OCI-LY1 (cell line): ENCODE measurements around the gene PSMD4.

Source experiments
- H2AFZ ChIP-seq: fragments of 200-600 bp; sonication (generic), shearing (Covaris generic); 2 replicates; pipeline ENCODE4 v1.6.0; 2014; ENCODE audit warnings: antibody characterized with exemption, mild to moderate bottlenecking, low read length
- H3F3A ChIP-seq: fragments of 200-600 bp; sonication (generic), shearing (Covaris generic); 2 replicates; pipeline ENCODE4 v1.6.0; 2014; ENCODE audit warnings: mild to moderate bottlenecking, antibody characterized with exemption, low read length, moderate library complexity; ENCODE audit not compliant: insufficient read depth
- H3K27ac ChIP-seq: fragments of 200-600 bp; sonication (generic); 2 replicates; pipeline ENCODE4 v1.5.1; 2014; ENCODE audit warnings: low read length, mixed run types, mild to moderate bottlenecking, low read depth; ENCODE audit not compliant: poor library complexity, severe bottlenecking
- H3K27me3 ChIP-seq: fragments of 200-600 bp; sonication (generic); 2 replicates; pipeline ENCODE4 v1.6.0; 2014; ENCODE audit warnings: antibody characterized with exemption, mild to moderate bottlenecking, low read length, moderate library complexity; ENCODE audit not compliant: insufficient read depth
- H3K36me3 ChIP-seq: fragments of 200-600 bp; sonication (generic); 2 replicates; pipeline ENCODE4 v1.6.1; 2014; ENCODE audit warnings: mild to moderate bottlenecking, antibody characterized with exemption, low read length, moderate library complexity, mixed read lengths; ENCODE audit not compliant: insufficient read depth
- H3K4me1 ChIP-seq: fragments of 200-600 bp; sonication (generic); 2 replicates; pipeline ENCODE4 v1.5.1; 2014; ENCODE audit warnings: mild to moderate bottlenecking, low read length, moderate library complexity; ENCODE audit not compliant: insufficient read depth, severe bottlenecking
- H3K4me2 ChIP-seq: fragments of 200-600 bp; sonication (generic), shearing (Covaris generic); 2 replicates; pipeline ENCODE4 v1.6.1; 2014; ENCODE audit warnings: low read length
- H3K4me3 ChIP-seq: fragments of 200-600 bp; sonication (generic); 2 replicates; pipeline ENCODE4 v1.5.1; 2014; ENCODE audit warnings: low read length, low read depth, mild to moderate bottlenecking, mixed read lengths; ENCODE audit not compliant: poor library complexity, severe bottlenecking
- H3K79me2 ChIP-seq: fragments of 200-600 bp; shearing (Covaris generic); 2 replicates; pipeline ENCODE4 v1.6.1; 2016; ENCODE audit warnings: mixed run types, low read length, mixed read lengths; ENCODE audit not compliant: insufficient read depth
- H3K9ac ChIP-seq: fragments of 200-600 bp; sonication (generic), shearing (Covaris generic); 2 replicates; pipeline ENCODE4 v1.6.1; 2014; ENCODE audit warnings: mild to moderate bottlenecking, low read length, mixed read lengths
- H3K9me2 ChIP-seq: fragments of 200-600 bp; sonication (generic), shearing (Covaris generic); 2 replicates; pipeline ENCODE4 v1.6.1; 2014; ENCODE audit warnings: low read depth, mild to moderate bottlenecking, low read length, mixed read lengths
- H3K9me3 ChIP-seq: fragments of 200-600 bp; shearing (Covaris generic); 2 replicates; pipeline ENCODE4 v1.6.1; 2014; ENCODE audit warnings: low read length, mixed read lengths
- H4K20me1 ChIP-seq: fragments of 200-600 bp; sonication (generic), shearing (Covaris generic); 2 replicates; pipeline ENCODE4 v1.6.0; 2016; ENCODE audit warnings: mild to moderate bottlenecking, low read length; ENCODE audit not compliant: insufficient read depth
- EZH2 ChIP-seq: fragments of 200-600 bp; sonication (generic), shearing (Covaris generic); IDR thresholded peaks from 2 replicates; pipeline ENCODE4 v1.8.0; 2017; ENCODE audit warnings: borderline replicate concordance, mixed run types, mild to moderate bottlenecking, antibody characterized with exemption, low read length, moderate library complexity, mixed read lengths
- TF ChIP-seq, protein P1 (sequence below): fragments of 200-600 bp; sonication (generic), shearing (Covaris generic); IDR thresholded peaks from 2 replicates; pipeline ENCODE4 v1.5.1; 2017; ENCODE audit warnings: mild to moderate bottlenecking, antibody characterized with exemption, low read length, moderate library complexity, mixed read lengths

Gene PSMD4

DNA sequence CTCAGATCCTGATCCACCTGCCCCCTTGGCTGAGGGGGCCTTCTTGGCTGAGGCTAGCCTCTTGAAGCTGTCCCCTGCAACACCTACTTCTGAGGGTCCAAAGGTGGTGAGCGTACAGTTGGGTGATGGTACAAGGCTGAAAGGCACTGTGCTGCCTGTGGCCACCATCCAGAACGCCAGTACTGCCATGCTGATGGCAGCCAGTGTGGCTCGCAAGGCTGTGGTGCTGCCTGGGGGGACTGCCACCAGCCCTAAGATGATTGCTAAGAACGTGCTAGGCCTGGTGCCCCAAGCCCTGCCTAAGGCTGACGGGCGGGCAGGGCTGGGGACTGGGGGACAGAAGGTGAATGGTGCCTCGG lies 32.8 kb downstream of the PSMD4 start:
- no peak overlapping the region for H3K9ac ChIP-seq
- H3K79me2 ChIP-seq = no peaks in the 10 kb centered on the region
- H3F3A ChIP-seq = no peaks in the 10 kb centered on the region
- H3K4me1 ChIP-seq = peaks cover 19% of the 10 kb centered on the region
- H3K9me2 ChIP-seq = no peaks in the 10 kb centered on the region
- peaks cover 62% of the 10 kb centered on the region for H3K36me3 ChIP-seq
- no peak overlapping the region for H3K4me2 ChIP-seq
- TF ChIP-seq EZH2 = no peak
- TF ChIP-seq, protein P1, sequence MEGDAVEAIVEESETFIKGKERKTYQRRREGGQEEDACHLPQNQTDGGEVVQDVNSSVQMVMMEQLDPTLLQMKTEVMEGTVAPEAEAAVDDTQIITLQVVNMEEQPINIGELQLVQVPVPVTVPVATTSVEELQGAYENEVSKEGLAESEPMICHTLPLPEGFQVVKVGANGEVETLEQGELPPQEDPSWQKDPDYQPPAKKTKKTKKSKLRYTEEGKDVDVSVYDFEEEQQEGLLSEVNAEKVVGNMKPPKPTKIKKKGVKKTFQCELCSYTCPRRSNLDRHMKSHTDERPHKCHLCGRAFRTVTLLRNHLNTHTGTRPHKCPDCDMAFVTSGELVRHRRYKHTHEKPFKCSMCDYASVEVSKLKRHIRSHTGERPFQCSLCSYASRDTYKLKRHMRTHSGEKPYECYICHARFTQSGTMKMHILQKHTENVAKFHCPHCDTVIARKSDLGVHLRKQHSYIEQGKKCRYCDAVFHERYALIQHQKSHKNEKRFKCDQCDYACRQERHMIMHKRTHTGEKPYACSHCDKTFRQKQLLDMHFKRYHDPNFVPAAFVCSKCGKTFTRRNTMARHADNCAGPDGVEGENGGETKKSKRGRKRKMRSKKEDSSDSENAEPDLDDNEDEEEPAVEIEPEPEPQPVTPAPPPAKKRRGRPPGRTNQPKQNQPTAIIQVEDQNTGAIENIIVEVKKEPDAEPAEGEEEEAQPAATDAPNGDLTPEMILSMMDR = no peak
- no peaks in the 10 kb centered on the region for H3K27me3 ChIP-seq
- H3K27ac ChIP-seq = no peak overlapping the region
- no peak overlapping the region for H2AFZ ChIP-seq
- H4K20me1 ChIP-seq = no peaks in the 10 kb centered on the region
- no peak overlapping the region for H3K4me3 ChIP-seq
- no peaks in the 10 kb centered on the region for H3K9me3 ChIP-seq

GRCh38 chr1:151287767-151288500 lies 33.4 kb downstream of the PSMD4 start:
- Histone ChIP-seq H3K9me3 (no peaks in the 10 kb centered on the region), H3K79me2 (no peaks in the 10 kb centered on the region), H3K27me3 (no peaks in the 10 kb centered on the region), H3K9ac (no peak overlapping the region), H3F3A (no peaks in the 10 kb centered on the region), H3K4me1 (peaks cover 16% of the 10 kb centered on the region), H3K27ac (no peak overlapping the region), H2AFZ (no peak overlapping the region), H3K36me3 (peaks cover 68% of the 10 kb centered on the region), H3K4me2 (no peak overlapping the region), H3K4me3 (no peak overlapping the region), H3K9me2 (no peaks in the 10 kb centered on the region), H4K20me1 (no peaks in the 10 kb centered on the region)
- TF ChIP-seq EZH2 = no peak
- TF ChIP-seq, protein P1 = no peak

DNA sequence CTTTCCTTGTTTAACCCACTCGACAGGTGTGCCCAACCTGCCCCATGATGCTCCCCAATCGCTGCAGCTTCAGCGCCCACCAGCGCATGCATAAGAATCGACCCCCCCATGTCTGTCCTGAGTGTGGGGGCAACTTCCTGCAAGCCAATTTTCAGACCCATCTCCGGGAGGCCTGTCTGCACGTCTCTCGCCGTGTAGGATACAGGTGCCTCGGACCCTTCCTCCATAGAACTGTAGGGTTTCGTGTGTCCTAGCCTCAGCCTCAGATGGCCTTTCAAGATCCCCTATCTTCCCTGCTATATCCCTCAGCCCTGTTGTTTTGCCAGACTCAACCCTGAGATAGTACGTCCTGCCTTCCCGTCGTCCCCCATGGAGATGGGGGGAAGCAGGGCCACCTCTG lies 34.0 kb downstream of the PSMD4 start:
- no peaks in the 10 kb centered on the region for H3K79me2 ChIP-seq
- H3F3A ChIP-seq = no peaks in the 10 kb centered on the region
- H3K27ac ChIP-seq = no peak overlapping the region
- H4K20me1 ChIP-seq = no peaks in the 10 kb centered on the region
- no peak overlapping the region for H3K4me2 ChIP-seq
- no peaks in the 10 kb centered on the region for H3K27me3 ChIP-seq
- H3K9me3 ChIP-seq = no peaks in the 10 kb centered on the region
- peaks cover 11% of the 10 kb centered on the region for H3K4me1 ChIP-seq
- no peaks in the 10 kb centered on the region for H3K9me2 ChIP-seq
- TF ChIP-seq, protein P1 = no peak
- TF ChIP-seq EZH2 = no peak
- H2AFZ ChIP-seq = no peak overlapping the region
- H3K36me3 ChIP-seq = peaks cover 73% of the 10 kb centered on the region
- H3K9ac ChIP-seq = no peak overlapping the region
- H3K4me3 ChIP-seq = no peak overlapping the region
